H1 (cell line): ENCODE data around the gene ZNF333. TPM values are rescaled to one million over a fixed set of nuclear protein-coding genes. Genes with fewer than 3 reads are reported as not detected.

Source experiments
- CTCF ChIA-PET: fragments of 300-600 bp; sonication (Branson Sonifier 250); formaldehyde crosslinking; loops from one replicate; lab custom pipeline; 2021; ENCODE audit not compliant: partially characterized antibody; lab: Charles Lee
- POLR2A ChIA-PET: fragments of 300-600 bp; sonication (Branson Sonifier 250); formaldehyde crosslinking; loops from one replicate; lab custom pipeline; 2021; ENCODE audit warnings: inconsistent platforms; ENCODE audit not compliant: partially characterized antibody; lab: Charles Lee
- DNase-seq, 2 experiments: peaks; one replicate each; pipeline versions ENCODE4 v3.0.0 to v3.0.0-alpha.2; 2010 to 2022; ENCODE audit warnings: low spot score in 2 of 2, low read depth in 1 of 2, mixed read lengths in 1 of 2
- FAIRE-seq: peaks from 2 replicates; lab custom pipeline; 2011; peaks lifted over from hg19 to GRCh38; lab: Jason Lieb, UNC
- H2AFZ ChIP-seq: 2 replicates; pipeline ENCODE4 v1.8.1; 2012; ENCODE audit warnings: low read length, inconsistent platforms
- H2AK5ac ChIP-seq: 2 replicates; pipeline ENCODE4 v1.6.1; 2013; ENCODE audit warnings: low read depth, low read length
- H2BK120ac ChIP-seq: replicated peaks from 2 replicates; pipeline ENCODE3; 2013; ENCODE audit warnings: low read depth, low read length, inconsistent platforms
- H2BK12ac ChIP-seq: 2 replicates; pipeline ENCODE4 v1.6.1; 2013; ENCODE audit warnings: low read depth, low read length
- H2BK15ac ChIP-seq: 2 replicates; pipeline ENCODE4 v1.6.1; 2013; ENCODE audit warnings: low read length
- H2BK20ac ChIP-seq: 2 replicates; pipeline ENCODE4 v1.6.1; 2013; ENCODE audit warnings: low read length
- H2BK5ac ChIP-seq: 2 replicates; pipeline ENCODE4 v1.6.1; 2013; ENCODE audit warnings: low read depth, low read length
- H3K14ac ChIP-seq: 2 replicates; pipeline ENCODE4 v1.6.1; 2013; ENCODE audit warnings: inconsistent platforms; ENCODE audit not compliant: insufficient read length
- H3K18ac ChIP-seq: 2 replicates; pipeline ENCODE4 v1.6.1; 2013; ENCODE audit warnings: low read length; ENCODE audit errors: extremely low read depth
- H3K23ac ChIP-seq: 2 replicates; pipeline ENCODE4 v1.6.1; 2013; ENCODE audit warnings: inconsistent platforms; ENCODE audit not compliant: insufficient read length
- H3K23me2 ChIP-seq: 2 replicates; pipeline ENCODE4 v1.6.1; 2013; ENCODE audit warnings: low read depth, low read length
- H3K27ac ChIP-seq: 2 replicates; pipeline ENCODE4 v1.6.1; 2011; ENCODE audit warnings: low read depth, low read length, inconsistent platforms
- H3K27me3 ChIP-seq, 4 experiments: replicated peaks in 1 of 4; 1 replicate in 1 of 4; 2 replicates in 3 of 4; pipeline versions ENCODE4 v1.6.1 to v1.8.1; 2011 to 2013; ENCODE audit warnings: low read length in 3 of 4, mild to moderate bottlenecking in 3 of 4, inconsistent platforms in 2 of 4, mixed read lengths in 2 of 4, moderate library complexity in 1 of 4; ENCODE audit not compliant: control insufficient read depth in 3 of 4, insufficient read depth in 3 of 4; ENCODE audit errors: extremely low read depth in 1 of 4
- H3K36me3 ChIP-seq, 4 experiments: 2 replicates each; pipeline versions ENCODE4 v1.6.1 to v1.8.1; 2011 to 2013; ENCODE audit warnings: mild to moderate bottlenecking in 4 of 4, low read length in 3 of 4, moderate library complexity in 2 of 4, control low read depth in 1 of 4, inconsistent platforms in 1 of 4; ENCODE audit not compliant: insufficient read depth in 4 of 4, control insufficient read depth in 2 of 4
- H3K4ac ChIP-seq: replicated peaks from 2 replicates; pipeline ENCODE3; 2013; ENCODE audit warnings: low read length, low read depth, mixed read lengths, inconsistent platforms; ENCODE audit not compliant: insufficient read length
- H3K4me1 ChIP-seq, 4 experiments: replicated peaks in 1 of 4; 1 replicate in 1 of 4; 2 replicates in 3 of 4; pipeline versions ENCODE4 v1.6.1 to v1.8.1; 2011 to 2013; ENCODE audit warnings: low read length in 3 of 4, inconsistent platforms in 2 of 4, mixed read lengths in 1 of 4; ENCODE audit not compliant: insufficient read depth in 4 of 4, control insufficient read depth in 3 of 4
- H3K4me2 ChIP-seq, 2 experiments: 2 replicates each; pipeline versions ENCODE4 v1.6.1 to v1.8.1; 2011 to 2013; ENCODE audit warnings: low read depth in 2 of 2, low read length in 2 of 2, control low read depth in 1 of 2, inconsistent platforms in 1 of 2, mild to moderate bottlenecking in 1 of 2; ENCODE audit not compliant: insufficient read depth in 1 of 2
- H3K4me3 ChIP-seq, 4 experiments: fragments of 200-600, 300-600 bp in 1 of 4; sonication (generic), shearing (Covaris generic), sonication (Bioruptor Twin) in 1 of 4; 2 replicates each; pipeline versions ENCODE4 v1.5.1 to v1.8.1; 2011 to 2016; ENCODE audit warnings: low read length in 4 of 4, low read depth in 3 of 4, control low read depth in 2 of 4, inconsistent platforms in 2 of 4, mild to moderate bottlenecking in 2 of 4, mixed read lengths in 1 of 4, moderate library complexity in 1 of 4; ENCODE audit not compliant: insufficient read depth in 2 of 4; ENCODE audit errors: extremely low read depth in 1 of 4
- H3K56ac ChIP-seq: replicated peaks from 2 replicates; pipeline ENCODE3; 2013; ENCODE audit warnings: low read depth, mild to moderate bottlenecking, mixed read lengths, low read length, inconsistent platforms; ENCODE audit not compliant: insufficient read length
- H3K79me1 ChIP-seq: 2 replicates; pipeline ENCODE4 v1.6.1; 2013; ENCODE audit warnings: low read depth, low read length, control low read depth
- H3K79me2 ChIP-seq, 2 experiments: 2 replicates each; pipeline versions ENCODE4 v1.6.1 to v1.8.1; 2012 to 2013; ENCODE audit warnings: low read length in 2 of 2, mild to moderate bottlenecking in 2 of 2, inconsistent platforms in 1 of 2; ENCODE audit not compliant: insufficient read depth in 2 of 2, control insufficient read depth in 1 of 2
- H3K9ac ChIP-seq, 4 experiments: replicated peaks in 1 of 4; 1 replicate in 1 of 4; 2 replicates in 3 of 4; pipeline versions ENCODE4 v1.6.1 to v1.8.1; 2011 to 2013; ENCODE audit warnings: low read depth in 3 of 4, low read length in 3 of 4, control low read depth in 2 of 4, mild to moderate bottlenecking in 2 of 4, moderate library complexity in 2 of 4, inconsistent platforms in 1 of 4; ENCODE audit errors: extremely low read depth in 1 of 4
- H3K9me3 ChIP-seq, 2 experiments: 2 replicates each; pipeline versions ENCODE4 v1.6.1 to v1.8.1; 2012 to 2013; ENCODE audit warnings: mild to moderate bottlenecking in 2 of 2, moderate library complexity in 2 of 2, control low read depth in 1 of 2, inconsistent platforms in 1 of 2, low read depth in 1 of 2, low read length in 1 of 2, mixed read lengths in 1 of 2; ENCODE audit not compliant: insufficient read depth in 2 of 2
- H4K20me1 ChIP-seq, 2 experiments: replicated peaks in 1 of 2; 2 replicates each; pipeline versions ENCODE3 to v1.8.1; 2011 to 2013; ENCODE audit warnings: inconsistent platforms in 2 of 2, low read length in 2 of 2, mild to moderate bottlenecking in 1 of 2; ENCODE audit not compliant: insufficient read depth in 2 of 2, control insufficient read depth in 1 of 2
- H4K5ac ChIP-seq: 2 replicates; pipeline ENCODE4 v1.6.1; 2013; ENCODE audit warnings: low read length, low read depth, mixed read lengths, inconsistent platforms; ENCODE audit not compliant: insufficient read length
- H4K8ac ChIP-seq: 2 replicates; pipeline ENCODE4 v1.8.0; 2013; ENCODE audit warnings: mild to moderate bottlenecking, moderate library complexity, low read length, inconsistent platforms; ENCODE audit not compliant: insufficient read depth; ENCODE audit errors: extremely low read depth
- H4K91ac ChIP-seq: replicated peaks from 2 replicates; pipeline ENCODE3; 2013; ENCODE audit warnings: low read length, mixed read lengths, inconsistent platforms; ENCODE audit not compliant: insufficient read length
- CTBP2 ChIP-seq: IDR thresholded peaks from 2 replicates; pipeline ENCODE4 v1.7.0; 2011; ENCODE audit warnings: borderline replicate concordance, mild to moderate bottlenecking, moderate library complexity, mixed read lengths, low read length; ENCODE audit not compliant: insufficient read depth, insufficient read length
- CTCF ChIP-seq, 3 experiments: IDR thresholded peaks; 1 replicate in 2 of 3; 2 replicates in 1 of 3; pipeline versions ENCODE4 v1.5.1 to v1.6.1; 2011; ENCODE audit warnings: low read length in 3 of 3, mild to moderate bottlenecking in 3 of 3, inconsistent platforms in 2 of 3, low read depth in 1 of 3, moderate library complexity in 1 of 3; ENCODE audit not compliant: insufficient read depth in 1 of 3; ENCODE audit errors: control extremely low read depth in 1 of 3
- EGR1 ChIP-seq: IDR thresholded peaks from 2 replicates; pipeline ENCODE4 v1.6.1; 2011; ENCODE audit warnings: low read depth, low read length, borderline replicate concordance
- EZH2 ChIP-seq: fragments of 200-600 bp; sonication (generic); IDR thresholded peaks from 2 replicates; pipeline ENCODE4 v1.7.1; 2012; ENCODE audit warnings: low read depth, mild to moderate bottlenecking, moderate library complexity, low read length, inconsistent platforms; ENCODE audit not compliant: severe bottlenecking
- JUND ChIP-seq: IDR thresholded peaks from 2 replicates; pipeline ENCODE4 v1.6.1; 2011; ENCODE audit warnings: mild to moderate bottlenecking, improper control_type of control experiment, low read length
- RAD21 ChIP-seq, 2 experiments: IDR thresholded peaks in 1 of 2; conservative IDR thresholded peaks in 1 of 2; 2 replicates each; pipeline ENCODE4 v1.6.1; 2011; ENCODE audit warnings: low read depth in 2 of 2, low read length in 2 of 2, improper control_type of control experiment in 1 of 2, inconsistent platforms in 1 of 2, mild to moderate bottlenecking in 1 of 2, moderate library complexity in 1 of 2
- RBBP5 ChIP-seq: IDR thresholded peaks from 2 replicates; pipeline ENCODE4 v1.7.1; 2012; ENCODE audit warnings: low read depth, mild to moderate bottlenecking, inconsistent platforms, low read length, moderate library complexity, borderline replicate concordance
- SAP30 ChIP-seq: fragments of 300-600 bp; sonication (generic); IDR thresholded peaks from 2 replicates; pipeline ENCODE4 v1.7.1; 2012; ENCODE audit warnings: low read length, moderate library complexity, mild to moderate bottlenecking, inconsistent platforms; ENCODE audit not compliant: insufficient read depth, insufficient replicate concordance
- SIRT6 ChIP-seq: IDR thresholded peaks from one replicate; pipeline ENCODE4 v1.7.1; 2012; ENCODE audit warnings: low read length, inconsistent platforms
- SP4 ChIP-seq: IDR thresholded peaks from 2 replicates; pipeline ENCODE4 v1.6.1; 2012; ENCODE audit warnings: low read length, inconsistent platforms
- SRF ChIP-seq: IDR thresholded peaks from 2 replicates; pipeline ENCODE4 v1.6.1; 2011; ENCODE audit warnings: mild to moderate bottlenecking, low read depth, low read length, moderate library complexity
- WGBS, 2 experiments: shearing (Covaris generic) in 1 of 2; methylation state at CpG; one replicate each; pipeline versions ENCODE4 v1.1.6 to v1.1.7; 2013 to 2015; ENCODE audit warnings: low lambda C conversion rate in 2 of 2, mixed read lengths in 2 of 2, inconsistent platforms in 1 of 2, low coverage in 1 of 2, missing lambda C conversion rate in 1 of 2; ENCODE audit not compliant: insufficient replicate concordance in 2 of 2, insufficient coverage in 1 of 2, insufficient read length in 1 of 2; ENCODE audit errors: extremely low coverage in 1 of 2, missing lambda C conversion rate in 1 of 2; 5-methylcytosine and 5-hydroxymethylcytosine counted together
- polyA plus RNA-seq, 7 experiments: library from polyadenylated mRNA; depleted of rRNA in 3 of 7; stranded (reverse) in 5 of 7; unstranded in 2 of 7; fragments of >200 nt in 5 of 7; fragments of 200-250 nt in 2 of 7; gene quantifications; 1 replicate in 5 of 7; 2 replicates in 1 of 7; 4 replicates in 1 of 7; pipeline versions ENCODE4 v1.2.1 to v1.2.3, GENCODE V29; 2011 to 2013; ENCODE audit warnings: missing spikeins in 2 of 7, mixed read lengths in 2 of 7
- total RNA-seq: library from RNA; stranded (reverse); fragmentation: NEBNext Ultra II Directional; extraction: Animal tissue kit (Norgen Biotek cat#: 25700); gene quantifications from 2 replicates; pipeline ENCODE4 v1.2.1, GENCODE V29; 2021

The ZNF333 gene
- total and polyA plus RNA-seq, 2 of the 8 experiments (the other 6 are each of a cell fraction or from before 2014, with no cell fraction given), result 7.3 to 8.4 TPM

- Histone ChIP-seq H2AFZ (no peak overlapping the region), H3K27ac (no peak overlapping the region), H4K8ac (no peak overlapping the region), H4K20me1 (peaks cover 0 to 1% of the 10 kb centered on the region in 2 experiments), H2BK120ac (no peak overlapping the region), H2BK5ac (no peak overlapping the region), H3K18ac (no peak overlapping the region), H3K14ac (no peak overlapping the region), H3K56ac (no peak overlapping the region), H2BK12ac (no peak overlapping the region), H3K4ac (no peak overlapping the region), H2BK15ac (no peak overlapping the region), H2AK5ac (no peak overlapping the region), H4K5ac (no peak overlapping the region), H3K79me1 (no peaks in the 10 kb centered on the region), H2BK20ac (no peak overlapping the region), H3K9ac (no peak overlapping the region), H4K91ac (no peak overlapping the region), H3K4me3 (no peak overlapping the region), H3K23me2 (no peaks in the 10 kb centered on the region), H3K4me1 (no peaks in the 10 kb centered on the region), H3K23ac (no peak overlapping the region), H3K27me3 (no peaks in the 10 kb centered on the region), H3K4me2 (no peak overlapping the region), H3K9me3 (no peaks in the 10 kb centered on the region), H3K79me2 (no peaks in the 10 kb centered on the region), H3K36me3 (peaks cover 2 to 26% (median 9%) of the 10 kb centered on the region in 4 experiments; a peak in 6 of 8 replicates)
- ChIA-PET POLR2A (interaction anchor here (1.7 kb wide), 1 partner anchor 9 kb away, joined by 5 read pairs; the partner anchor contains the start of gene ZNF333), CTCF (no interaction called here)
- WGBS, 2 experiments, result 84% methylated on average over 8 of the region's 8 CpGs; no CpG with 5 or more reads in 1 of the 2 experiments
- FAIRE-seq (no peak), DNase-seq (no peak)
- TF ChIP-seq CTCF (IDR thresholded peaks at IDR 0.05; ENCODE audit: control extremely low read depth in 1 of 3, insufficient read depth in 1 of 3, low read depth in 1 of 3, low read length in 3 of 3) (no peak), RAD21 (IDR thresholded peaks at IDR 0.05 in 1 of 2, conservative IDR thresholded peaks at IDR 0.05 in 1 of 2; ENCODE audit: low read depth in 2 of 2, low read length in 2 of 2) (no peak), JUND (no peak), RBBP5 (no peak), SAP30 (no peak), SIRT6 (no peak), SRF (no peak), EGR1 (no peak), EZH2 (no peak), CTBP2 (no peak), SP4 (no peak)
Measured at GRCh38 chr19:14699641-14700040, 9.8 kb downstream of the ZNF333 start.
